NB4 (cell line): ENCODE measurements around the gene EHMT1.

Source experiments
- DNase-seq: peaks from one replicate; pipeline ENCODE4 v3.0.0; 2010; ENCODE audit warnings: low read depth
- H3K4me3 ChIP-seq: one replicate; pipeline ENCODE4 v1.5.1; 2011; ENCODE audit warnings: mild to moderate bottlenecking, low read depth, low read length, moderate library complexity
- CTCF ChIP-seq: IDR thresholded peaks from one replicate; pipeline ENCODE4 v1.5.1; 2012; ENCODE audit warnings: low read depth, low read length
- MAX ChIP-seq: IDR thresholded peaks from 2 replicates; pipeline ENCODE4 v1.6.1; 2011; ENCODE audit warnings: low read depth, low read length
- MYC ChIP-seq: IDR thresholded peaks from 2 replicates; pipeline ENCODE4 v1.6.1; 2011; ENCODE audit warnings: low read depth, low read length
- POLR2A ChIP-seq: IDR thresholded peaks from 2 replicates; pipeline ENCODE4 v1.6.1; 2011; ENCODE audit warnings: mild to moderate bottlenecking; ENCODE audit not compliant: insufficient read length; ENCODE audit errors: extremely low read depth

The EHMT1 gene

GRCh38 chr9:137581361-137582285 is 37.2 kb upstream of the EHMT1 start:
- H3K4me3 ChIP-seq: no peak overlapping the region
- no peak for DNase-seq
- TF ChIP-seq CTCF: no peak
- TF ChIP-seq MYC: no peak
- no peak for TF ChIP-seq POLR2A
- no peak for TF ChIP-seq MAX

GRCh38 chr9:137582286-137582860 is 36.4 kb upstream of the EHMT1 start:
- TF ChIP-seq MYC (no peak), CTCF (peak; percentile 38)
- DNase-seq: peak; percentile 59

GRCh38 chr9:137583347-137583746 is 35.5 kb upstream of the EHMT1 start:
- TF ChIP-seq MAX (no peak), MYC (no peak), POLR2A (no peak), CTCF (no peak)
- H3K4me3 ChIP-seq: no peak overlapping the region
- no peak for DNase-seq

More at GRCh38 chr9:137582286-137582860, 36.4 kb upstream of the EHMT1 start:
- H3K4me3 ChIP-seq: no peak overlapping the region

DNA sequence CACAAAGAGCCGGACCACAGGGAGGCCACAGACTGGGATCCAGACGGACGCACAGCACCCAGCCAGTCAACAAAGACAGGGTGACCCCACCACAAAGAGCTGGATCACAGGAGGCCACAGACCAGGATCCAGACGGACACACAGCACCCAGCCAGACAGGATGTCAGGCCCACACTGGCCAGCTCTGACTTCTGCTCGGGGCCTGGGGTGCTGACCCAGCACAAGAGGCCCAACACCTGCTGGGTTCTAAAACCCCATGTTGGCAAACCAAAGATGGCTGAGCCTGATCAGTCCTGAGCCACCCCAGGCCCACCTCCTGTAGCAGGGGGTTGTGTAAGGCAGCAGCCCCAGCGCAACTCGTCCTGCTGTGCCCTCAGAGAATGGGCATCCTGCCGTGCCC is 34.8 kb upstream of the EHMT1 start:
- no peak overlapping the region for H3K4me3 ChIP-seq
- DNase-seq: no peak

GRCh38 chr9:137586854-137587253 is 32.0 kb upstream of the EHMT1 start:
- TF ChIP-seq MAX (no peak), POLR2A (no peak)
- no peak overlapping the region for H3K4me3 ChIP-seq
- no peak for DNase-seq

More for the DNA sequence above, 34.8 kb upstream of the EHMT1 start:
- no peak for TF ChIP-seq POLR2A
- no peak for TF ChIP-seq MAX
- no peak for TF ChIP-seq CTCF
- no peak for TF ChIP-seq MYC

GRCh38 chr9:137588311-137588710 is 30.5 kb upstream of the EHMT1 start:
- TF ChIP-seq MYC: no peak
- no peak for TF ChIP-seq CTCF
- no peak for TF ChIP-seq POLR2A
- no peak for TF ChIP-seq MAX
- no peak for DNase-seq
- no peak overlapping the region for H3K4me3 ChIP-seq
